HT-29 (cell line): ENCODE results near the gene ZNF524. TPM values are rescaled to one million over a fixed set of nuclear protein-coding genes. Genes with fewer than 3 reads are reported as not detected.

Experiments
- DNase-seq: peaks from one replicate; pipeline ENCODE4 v3.0.0-alpha.2; 2015; ENCODE audit warnings: low spot score
- total RNA-seq: library from RNA; depleted of rRNA; stranded (reverse); fragments of >200 nt; shearing (Covaris generic); gene quantifications from 2 replicates; pipeline ENCODE4 v1.2.3, GENCODE V29; 2014

ZNF524 gene
- total RNA-seq, 1 experiment from 2014 or later, result 81.2 TPM

GRCh38 chr19:55641426-55642152 lies 41.5 kb downstream of the ZNF524 start:
- DNase-seq, result peak; percentile 57

- DNase-seq, result peak; percentile 46
Measured at GRCh38 chr19:55642153-55643002, 42.3 kb downstream of the ZNF524 start.

- peak; percentile 83 for DNase-seq
Measured at GRCh38 chr19:55643003-55643886, 43.2 kb downstream of the ZNF524 start, which contains the start of gene ZNF581. TSS of gene ZNF581 (plus strand) at chr19:55643649. CDS start at chr19:55644572, 923 bp downstream.

GRCh38 chr19:55643887-55644176 lies 43.7 kb downstream of the ZNF524 start:
- DNase-seq, result peak; percentile 49

- no peak for DNase-seq
Measured at GRCh38 chr19:55644191-55644833, 44.2 kb downstream of the ZNF524 start.

- DNase-seq, result no peak
Measured at GRCh38 chr19:55644842-55645511, 44.9 kb downstream of the ZNF524 start.

GRCh38 chr19:55645512-55645881 lies 45.4 kb downstream of the ZNF524 start:
- no peak for DNase-seq

- no peak for DNase-seq
Measured at GRCh38 chr19:55646889-55647731, 47.0 kb downstream of the ZNF524 start.

- DNase-seq, result peak; percentile 58
Measured at GRCh38 chr19:55647732-55648584, 47.9 kb downstream of the ZNF524 start, which contains the start of gene CCDC106. TSS of gene CCDC106 (plus strand) at chr19:55648212. CDS start at chr19:55649047, 835 bp downstream.

GRCh38 chr19:55648585-55649267 lies 48.6 kb downstream of the ZNF524 start:
- DNase-seq, result no peak

- no peak for DNase-seq
Measured at GRCh38 chr19:55649268-55650125, 49.4 kb downstream of the ZNF524 start.

- no peak for DNase-seq
Measured at GRCh38 chr19:55650126-55650557, 50.1 kb downstream of the ZNF524 start.

- no peak for DNase-seq
Measured at GRCh38 chr19:55650602-55651230, 50.6 kb downstream of the ZNF524 start.

GRCh38 chr19:55651236-55651635 lies 51.1 kb downstream of the ZNF524 start:
- DNase-seq, result no peak

GRCh38 chr19:55652311-55653128 lies 52.4 kb downstream of the ZNF524 start:
- no peak for DNase-seq
